ENCODE data around the gene ATP11A. TPM values are rescaled to one million over a fixed set of nuclear protein-coding genes. Genes with fewer than 3 reads are reported as not detected.

The ATP11A gene
- total and polyA plus RNA-seq, 10 of the 15 experiments (the other 5 are each of a cell fraction or from before 2014, with no cell fraction given), result 1.4 to 69.6 (median 14.4) TPM

- no peak overlapping the region for H3K4me2 ChIP-seq (ENCODE audit: control insufficient read depth, insufficient read depth)
- H4K20me1 ChIP-seq (ENCODE audit: control insufficient read depth, insufficient read depth), result no peaks in the 10 kb centered on the region
- no peak for ATAC-seq
- POLR2A ChIA-PET, result no interaction called here
- no peak overlapping the region for H3K9ac ChIP-seq (ENCODE audit: control insufficient read depth, insufficient read depth, low read length)
- WGBS (ENCODE audit: insufficient coverage, insufficient replicate concordance, low lambda C conversion rate, missing lambda C conversion rate), result 97% methylated on average over 7 of the region's 7 CpGs
- H2AFZ ChIP-seq (ENCODE audit: control insufficient read depth, low read depth, low read length), result no peak overlapping the region
- no peaks in the 10 kb centered on the region for H3K4me1 ChIP-seq (ENCODE audit: control insufficient read depth, insufficient read depth, low read length)
- no peak overlapping the region for H3K4me3 ChIP-seq
- SMC1A ChIA-PET (ENCODE audit: uncharacterized antibody, unreplicated experiment), result no interaction called here
- BruUV-seq (replicated peaks), result no TSS peak
- H3K27ac ChIP-seq (ENCODE audit: control insufficient read depth, insufficient read depth), result no peak overlapping the region
- CTCF ChIA-PET, result no interaction called here
- no peak for DNase-seq (ENCODE audit: low read depth, low spot score)
- intact Hi-C loops (cut with micrococcal nuclease; ENCODE audit: unreplicated experiment) (no loop called here), in situ Hi-C loops (cut with MboI) (no loop called here)
- RAD21 ChIA-PET (ENCODE audit: unreplicated experiment), result no interaction called here
- H3K27me3 ChIP-seq (replicated peaks in 1 of 2; ENCODE audit: control insufficient read depth in 2 of 2, insufficient read depth in 2 of 2, low read length in 1 of 2), result no peaks in the 10 kb centered on the region
- peaks cover 1% of the 10 kb centered on the region; the same call in 1 of the 2 replicates for H3K79me2 ChIP-seq (ENCODE audit: control insufficient read depth, insufficient read depth, low read length)
- H3K9me3 ChIP-seq (replicated peaks; ENCODE audit: control insufficient read depth, insufficient read depth, low read length), result no peaks in the 10 kb centered on the region; the same call in 2 of the 3 replicates
- H3K36me3 ChIP-seq (ENCODE audit: control insufficient read depth in 2 of 2, insufficient read depth in 2 of 2, low read length in 1 of 2), result peaks cover 0 to 5% of the 10 kb centered on the region in 2 experiments; a peak in 2 of 4 replicates
- TF ChIP-seq TAF1 (IDR thresholded peaks at IDR 0.05; ENCODE audit: borderline replicate concordance, low read depth, low read length), result no peak
- no peak for TF ChIP-seq GABPA (IDR thresholded peaks at IDR 0.05; ENCODE audit: low read depth)
- TF ChIP-seq FOXK2 (IDR thresholded peaks at IDR 0.05), result no peak
- no peak for TF ChIP-seq ZNF592 (IDR thresholded peaks at IDR 0.05)
- no peak for TF ChIP-seq BCLAF1 (IDR thresholded peaks at IDR 0.05)
- no peak for TF ChIP-seq CREM (IDR thresholded peaks at IDR 0.05; ENCODE audit: low read depth)
- TF ChIP-seq JUNB (IDR thresholded peaks at IDR 0.05), result no peak
- TF ChIP-seq ZBTB40 (IDR thresholded peaks at IDR 0.05; ENCODE audit: borderline replicate concordance), result no peak
- TF ChIP-seq ESRRA (IDR thresholded peaks at IDR 0.05; ENCODE audit: low read length), result no peak
- no peak for TF ChIP-seq NKRF (conservative IDR thresholded peaks at IDR 0.05)
- FAIRE-seq, result no peak
Observed at GRCh38 chr13:112756081-112756480, 66.2 kb downstream of the ATP11A start.

Data from GM12878 (cell line).